CD4-positive, alpha-beta T cell treated with Interleukin-17A for 4 hours (primary cell): ENCODE data around the gene APPL1.
"Not testable (repeated sequence)": the region's sequence is repeated elsewhere in the genome, so short reads cannot be mapped to it uniquely, and the experiment has no call there.

Source experiments
- DNase-seq: peaks from one replicate; pipeline ENCODE4 v3.0.0-alpha.2; 2020; ENCODE audit warnings: mixed read lengths

The APPL1 gene

DNA sequence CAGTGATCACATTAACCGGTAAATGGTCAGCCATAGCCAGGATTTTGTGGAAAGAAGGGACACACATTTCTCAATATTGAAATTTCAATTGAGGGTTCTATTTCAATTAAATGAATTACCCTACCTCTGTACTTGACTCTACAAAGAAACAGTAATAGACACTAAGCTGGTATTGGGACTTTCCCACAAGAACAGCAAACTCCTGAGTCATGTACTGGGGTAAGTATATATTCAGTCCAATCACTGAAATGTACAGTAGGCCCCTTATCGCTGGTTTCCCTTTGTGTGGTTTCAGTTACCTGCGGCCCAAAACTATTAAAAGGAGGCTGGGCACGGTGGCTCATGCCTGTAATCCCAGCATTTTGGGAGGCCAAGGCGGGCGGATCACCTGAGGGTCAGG is 47.3 kb downstream of the APPL1 start:
- no peak for DNase-seq

DNA sequence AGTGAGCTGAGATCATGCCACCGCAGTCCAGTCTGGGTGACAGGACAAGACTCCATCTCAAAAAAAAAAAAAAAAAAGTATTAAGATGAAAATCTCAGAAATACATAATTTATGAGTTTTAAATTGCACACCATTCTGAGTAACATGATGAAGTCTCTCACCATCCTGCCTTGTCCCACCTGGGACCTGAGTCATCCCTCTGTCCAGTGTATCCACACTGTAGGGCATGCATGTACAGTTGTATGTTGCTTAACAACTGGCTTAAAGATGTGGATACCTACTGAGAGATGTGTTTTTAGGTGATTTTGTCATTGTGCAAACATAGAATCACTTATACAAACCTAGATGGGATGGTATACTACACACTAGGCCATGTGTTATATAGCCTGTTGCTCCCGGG is 47.9 kb downstream of the APPL1 start:
- DNase-seq: no peak

DNA sequence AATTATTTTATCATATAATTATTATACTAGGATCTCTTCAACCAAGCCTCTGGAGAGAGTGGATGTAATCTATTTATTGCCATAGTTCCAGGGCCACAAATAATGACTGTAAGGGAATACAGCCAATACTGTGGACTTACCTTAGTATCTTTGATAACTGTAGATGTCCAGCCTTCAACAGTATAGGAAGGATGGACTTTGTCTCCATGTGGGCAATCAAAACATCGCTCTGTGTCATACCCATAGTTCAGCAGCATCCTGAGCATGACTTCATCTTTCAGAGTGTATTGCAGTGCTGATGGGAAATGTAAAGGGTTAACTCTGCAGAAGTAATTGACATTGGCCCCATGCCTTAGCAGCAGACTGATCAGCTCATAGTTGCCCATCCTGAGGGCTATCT is 50.7 kb downstream of the APPL1 start:
- DNase-seq: no peak

DNA sequence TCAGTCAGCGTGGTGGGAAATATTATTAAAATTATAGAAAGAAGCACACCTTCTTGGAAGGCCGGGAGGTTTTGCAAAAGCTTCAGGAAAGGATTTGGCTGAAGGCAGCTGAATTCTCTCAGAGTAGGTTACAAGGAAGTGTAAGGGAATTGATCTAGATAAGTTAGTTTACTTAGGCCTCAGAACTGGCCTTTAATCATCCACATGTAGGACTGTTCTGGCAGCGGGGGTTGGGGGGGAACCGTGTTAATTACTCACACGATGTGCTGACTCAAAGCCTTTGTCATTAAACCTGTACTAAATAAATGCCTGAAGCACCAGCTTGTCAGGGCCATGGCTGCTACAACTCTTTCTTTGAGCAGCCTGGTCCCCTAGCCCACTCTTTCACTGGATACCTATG is 52.2 kb downstream of the APPL1 start:
- no peak for DNase-seq

DNA sequence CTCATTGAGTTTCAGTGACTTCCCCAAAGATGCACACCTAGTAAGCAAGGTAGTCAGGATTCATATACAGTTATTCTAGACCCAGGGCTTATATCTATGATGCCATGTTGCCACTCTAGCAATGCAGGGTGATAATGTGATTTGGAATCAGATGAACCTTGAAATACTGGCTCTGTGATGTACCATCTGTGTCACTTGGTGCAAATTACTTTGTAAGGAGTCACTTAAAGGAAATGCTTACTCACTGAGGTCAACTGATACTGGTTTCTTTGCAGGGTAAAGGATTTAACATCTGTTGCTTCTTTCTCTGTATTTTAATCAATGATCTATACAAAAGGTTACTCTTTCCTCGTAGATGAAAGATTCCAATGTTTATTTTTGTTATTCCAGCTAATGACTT is 54.2 kb downstream of the APPL1 start:
- no peak for DNase-seq

DNA sequence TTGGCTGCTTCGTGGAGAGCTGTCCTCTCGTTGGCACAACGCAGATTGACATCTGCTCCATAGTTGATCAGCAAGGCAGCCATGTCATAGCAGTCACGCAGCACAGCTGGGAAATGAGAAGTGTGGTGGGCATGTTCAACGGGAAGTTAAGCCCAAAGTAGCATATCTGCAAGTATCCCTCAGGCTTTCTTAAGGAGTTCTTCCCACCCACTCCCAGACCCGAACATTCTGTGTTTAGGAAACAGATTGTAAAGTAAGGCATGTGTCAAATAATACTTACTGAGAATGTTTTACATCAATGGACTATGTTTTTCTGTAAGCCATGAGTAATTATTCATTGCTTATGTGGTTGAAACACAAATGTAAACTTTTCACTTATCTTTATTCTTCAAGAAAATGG is 55.8 kb downstream of the APPL1 start:
- DNase-seq: no peak

DNA sequence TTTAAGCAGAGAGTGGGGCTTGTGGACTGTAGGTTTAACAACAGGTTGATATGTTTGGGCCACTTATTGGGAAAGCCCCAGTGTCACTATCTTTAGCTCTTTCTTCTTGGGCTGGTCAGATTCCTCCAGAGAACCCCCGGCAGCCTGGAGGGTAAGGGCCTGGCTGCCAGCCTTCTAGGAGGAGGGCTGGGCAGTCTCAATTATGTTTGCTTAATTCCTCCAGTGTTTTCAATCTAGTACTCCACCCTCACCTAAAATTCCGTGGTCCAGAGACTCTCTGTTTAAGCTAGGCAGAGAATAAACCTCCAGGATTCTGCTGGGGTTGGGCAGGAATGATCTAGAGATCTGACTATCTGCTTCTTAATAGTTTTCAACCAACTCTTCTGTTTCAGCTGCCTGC is 59.7 kb downstream of the APPL1 start:
- no peak for DNase-seq

DNA sequence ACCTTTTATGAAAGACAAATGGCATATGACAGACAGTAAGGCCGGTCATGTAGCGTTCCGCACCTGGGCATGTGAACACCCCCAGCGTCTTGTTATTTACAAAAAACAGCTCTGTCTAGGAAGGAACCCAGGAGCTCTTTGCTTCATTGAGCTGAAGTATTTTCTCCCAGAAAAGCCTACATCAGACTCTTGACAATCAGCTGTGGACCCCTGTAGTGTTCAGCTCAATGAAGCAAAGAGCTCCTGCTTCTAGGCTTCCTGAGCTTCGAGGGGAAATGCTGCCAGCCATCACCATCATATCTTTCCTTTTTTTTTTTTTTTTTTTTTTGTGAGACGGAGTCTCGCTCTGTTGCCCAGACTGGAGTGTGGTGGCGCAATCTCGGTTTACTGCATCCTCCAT is 60.9 kb downstream of the APPL1 start:
- DNase-seq: no peak

DNA sequence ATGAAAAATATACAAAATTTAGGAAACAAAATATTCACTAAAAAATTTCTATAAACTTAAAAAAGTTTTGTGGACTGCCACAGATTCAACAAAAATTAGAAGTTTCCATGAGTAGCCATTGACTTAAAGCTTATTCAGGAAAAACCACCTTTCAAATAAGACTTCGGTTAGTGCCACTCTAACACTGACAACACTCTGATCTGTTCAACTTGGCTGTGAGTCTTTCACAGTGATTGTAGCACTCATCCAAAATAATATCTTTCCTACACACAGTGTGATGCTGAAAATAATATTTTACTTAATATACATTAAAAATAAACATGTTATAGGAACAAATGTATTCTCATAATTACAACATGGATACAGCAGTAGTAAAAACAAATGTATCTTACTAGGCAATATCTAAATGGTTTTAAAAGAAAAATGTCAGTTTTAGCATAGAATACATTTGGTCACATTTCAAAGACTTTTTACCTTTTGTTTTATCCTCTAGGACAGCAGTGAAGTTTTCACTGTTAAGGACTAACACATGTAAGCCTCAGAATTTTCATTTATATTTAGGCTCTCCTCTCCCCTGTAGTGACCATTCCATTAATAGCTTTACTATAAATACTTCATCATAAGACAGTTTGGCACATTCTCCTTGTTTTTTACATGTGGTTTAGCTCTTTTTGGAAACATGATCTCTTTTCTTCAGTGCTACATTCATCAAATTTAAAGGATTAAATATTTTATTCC is 64.8 kb downstream of the APPL1 start, which contains the start of gene ASB14:
Gene ASB14, minus strand, starts transcription at position 527 of the 738 bp plus-strand sequence. CDS start 652 bp downstream, outside the sequence.
- no peak for DNase-seq

DNA sequence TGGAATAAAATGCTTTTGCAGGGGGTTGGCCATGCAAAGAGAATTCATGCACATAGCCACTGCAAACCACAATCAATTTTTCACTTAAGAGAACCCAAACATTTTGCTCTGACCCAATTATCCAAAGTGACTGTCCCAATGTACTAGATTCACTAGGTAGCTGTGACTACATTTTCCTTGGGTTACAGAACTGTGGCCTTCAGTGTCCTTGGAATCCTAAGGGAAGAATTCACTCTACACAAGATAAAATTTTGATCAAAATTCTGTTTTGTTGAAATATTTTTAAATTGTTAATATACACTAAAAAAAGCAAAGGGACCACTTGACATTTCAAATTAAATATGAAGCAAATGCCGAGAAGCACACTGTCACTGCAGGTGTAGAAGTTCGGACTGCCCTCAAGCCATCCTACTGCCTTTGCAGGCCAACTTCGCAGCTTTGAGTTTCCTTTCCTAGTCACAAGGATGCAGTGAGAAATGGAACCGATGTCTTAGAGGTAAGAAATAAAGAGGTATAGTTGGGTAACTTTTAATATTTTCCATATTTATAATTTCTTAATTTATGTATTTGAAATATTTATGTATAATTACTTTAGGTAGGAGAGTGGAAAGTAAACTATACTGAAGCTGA is 65.5 kb downstream of the APPL1 start:
- DNase-seq: no peak

DNA sequence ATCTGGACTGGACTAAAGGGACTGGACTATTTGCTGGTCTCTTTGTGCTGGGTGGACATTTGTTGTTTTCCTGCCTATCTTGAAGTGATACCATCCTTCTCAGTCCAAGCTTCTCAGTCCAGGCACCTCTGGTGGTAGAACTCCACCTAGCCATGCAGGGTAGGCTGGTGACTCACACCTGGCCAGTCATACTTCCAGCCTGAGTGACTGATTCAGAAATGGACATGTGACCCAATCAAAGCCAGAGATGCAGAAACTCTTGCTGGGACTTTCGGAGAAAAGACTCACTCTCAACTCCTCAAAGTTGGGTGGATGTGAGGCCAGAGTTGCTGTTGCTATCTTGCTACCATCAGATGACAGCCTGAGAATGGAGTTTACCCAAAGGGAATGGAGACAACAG is 70.5 kb downstream of the APPL1 start:
- DNase-seq: no peak

DNA sequence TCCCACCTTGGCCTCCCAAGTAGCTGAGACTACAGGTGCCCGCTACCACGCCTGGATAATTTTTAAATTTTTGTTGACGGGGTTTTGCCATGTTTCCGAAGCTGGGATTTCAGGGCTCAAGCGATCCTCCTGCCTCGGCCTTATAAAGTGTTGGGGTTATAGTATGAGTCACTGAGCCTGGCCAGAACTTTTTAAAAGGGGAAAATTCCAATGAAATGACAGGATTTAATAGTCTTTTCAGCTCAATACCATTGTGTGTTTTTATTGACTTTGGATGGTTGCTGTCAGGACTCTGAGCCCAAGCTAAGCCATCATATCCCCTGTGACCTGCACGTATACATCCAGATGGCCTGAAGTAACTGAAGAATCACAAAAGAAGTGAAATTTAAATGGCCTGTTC is 76.0 kb downstream of the APPL1 start:
- not testable (repeated sequence) for DNase-seq

DNA sequence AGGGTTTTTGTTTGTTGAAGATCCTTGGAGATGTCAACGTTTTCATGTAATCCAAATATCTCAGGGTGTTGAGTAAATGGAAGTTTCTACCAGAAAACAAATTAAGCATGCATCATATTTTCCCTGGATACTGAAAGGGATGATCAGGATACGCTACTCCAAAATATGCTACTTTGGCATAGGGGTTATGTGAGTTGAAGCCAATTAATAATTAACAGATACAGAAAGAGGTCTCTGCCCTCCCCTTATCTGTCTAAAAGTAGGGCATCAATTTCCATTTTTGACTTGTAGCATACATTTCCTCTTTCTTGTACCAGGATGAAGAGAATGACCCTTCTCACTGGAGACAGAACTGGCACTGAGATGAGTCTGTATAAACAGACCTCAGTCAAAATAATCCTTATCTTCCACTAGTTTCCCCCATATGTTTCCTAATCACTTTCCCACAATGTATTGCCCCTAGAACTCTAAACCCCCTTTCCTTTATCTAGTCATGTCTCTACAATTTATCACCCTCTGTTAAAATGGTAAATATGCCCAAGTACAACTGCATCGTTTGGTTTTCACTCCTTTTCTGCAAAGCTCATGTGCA is 82.3 kb downstream of the APPL1 start:
- DNase-seq: no peak

DNA sequence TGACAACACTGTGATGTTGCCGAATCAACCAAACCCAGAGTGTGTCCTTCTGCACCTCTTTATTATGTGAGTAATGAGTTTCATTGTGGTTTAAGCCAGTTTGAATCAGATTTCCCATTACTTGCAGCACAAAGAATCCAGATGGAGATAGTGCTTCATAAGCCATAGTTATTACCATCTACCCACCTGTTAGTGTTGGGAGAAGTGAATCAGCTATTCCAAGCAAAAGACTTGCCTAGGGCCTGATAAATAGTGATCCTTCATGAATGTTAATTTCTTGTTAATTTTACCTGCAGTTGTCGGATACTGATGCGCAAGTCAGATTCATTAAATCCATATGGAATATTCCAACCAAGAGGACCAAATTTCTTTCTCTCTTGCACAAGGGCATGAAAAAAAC is 86.7 kb downstream of the APPL1 start:
- no peak for DNase-seq
